CD4-positive, alpha-beta T cell treated with Interleukin-1 beta for 1 hour (primary cell): ENCODE measurements around the gene CSPG4.
"Not testable (repeated sequence)": the region's sequence is repeated elsewhere in the genome, so short reads cannot be mapped to it uniquely, and the experiment has no call there.

Experiments
- DNase-seq, 2 donors: peaks; one replicate each; pipeline ENCODE4 v3.0.0-alpha.2; 2020 to 2022

Gene CSPG4

GRCh38 chr15:75647370-75648155 is 65.1 kb downstream of the CSPG4 start, which contains the start of gene SNX33:
Gene SNX33 (plus strand): TSS chr15:75647912. CDS start chr15:75649103, 1,191 bp downstream.
- peak; percentile 32 to 44 for DNase-seq

- no peak for DNase-seq
Measured at GRCh38 chr15:75646944-75647364, 65.7 kb downstream of the CSPG4 start.

GRCh38 chr15:75646112-75646943 is 66.3 kb downstream of the CSPG4 start:
- DNase-seq, result no peak

GRCh38 chr15:75644376-75644775 is 68.3 kb downstream of the CSPG4 start:
- DNase-seq, result no peak

- DNase-seq, result no peak
Measured at GRCh38 chr15:75641603-75642002, 71.0 kb downstream of the CSPG4 start.

DNA sequence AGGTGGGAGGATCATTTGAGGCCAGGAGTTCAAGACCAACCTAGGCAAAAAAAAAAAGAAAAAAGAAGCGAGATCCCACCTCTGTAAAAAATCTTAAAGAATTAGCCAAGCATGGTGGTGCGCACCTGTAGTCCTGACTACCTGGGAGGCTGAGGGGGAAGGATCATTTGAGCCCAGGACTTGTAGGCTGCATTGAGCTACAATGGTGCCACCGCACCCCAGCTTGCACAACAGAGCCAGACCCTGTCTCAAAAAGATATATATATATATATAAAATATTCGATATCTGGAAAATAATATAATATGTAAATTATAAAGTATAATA is 71.5 kb downstream of the CSPG4 start:
- DNase-seq, result no peak

DNA sequence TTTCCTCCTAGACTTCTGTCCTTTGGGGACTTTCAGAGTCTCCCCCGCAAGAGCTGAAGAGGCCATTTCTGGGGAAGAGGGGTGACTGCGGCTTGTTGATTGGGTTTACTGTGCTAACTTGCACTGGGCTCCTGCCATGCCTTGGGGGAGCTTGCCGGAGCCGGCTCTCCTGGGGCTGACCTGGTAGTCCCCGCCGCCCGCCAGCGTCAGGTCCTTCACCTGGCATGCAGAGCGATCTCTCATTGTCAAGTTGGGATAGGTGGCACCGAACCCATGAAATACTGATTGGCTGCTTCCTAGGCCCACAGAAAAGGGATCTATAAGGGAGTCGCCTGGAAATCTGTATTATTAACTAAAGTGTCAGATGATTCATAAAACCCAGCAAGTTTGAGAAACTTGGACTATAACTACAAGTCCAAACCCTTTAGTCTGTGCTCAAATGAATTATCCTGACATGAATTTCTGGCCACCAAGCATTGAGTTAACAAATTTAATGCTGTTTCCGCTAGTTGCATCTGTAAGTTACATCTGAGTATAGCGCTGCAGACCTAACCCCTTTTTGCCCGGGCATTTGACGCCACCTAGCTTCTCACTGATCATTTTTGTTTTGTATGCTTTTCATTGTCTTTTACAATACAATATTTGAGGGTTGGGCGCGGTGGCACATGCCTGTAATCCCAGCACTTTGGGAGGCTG is 72.0 kb downstream of the CSPG4 start:
- peak; percentile 53 to 70 for DNase-seq

DNA sequence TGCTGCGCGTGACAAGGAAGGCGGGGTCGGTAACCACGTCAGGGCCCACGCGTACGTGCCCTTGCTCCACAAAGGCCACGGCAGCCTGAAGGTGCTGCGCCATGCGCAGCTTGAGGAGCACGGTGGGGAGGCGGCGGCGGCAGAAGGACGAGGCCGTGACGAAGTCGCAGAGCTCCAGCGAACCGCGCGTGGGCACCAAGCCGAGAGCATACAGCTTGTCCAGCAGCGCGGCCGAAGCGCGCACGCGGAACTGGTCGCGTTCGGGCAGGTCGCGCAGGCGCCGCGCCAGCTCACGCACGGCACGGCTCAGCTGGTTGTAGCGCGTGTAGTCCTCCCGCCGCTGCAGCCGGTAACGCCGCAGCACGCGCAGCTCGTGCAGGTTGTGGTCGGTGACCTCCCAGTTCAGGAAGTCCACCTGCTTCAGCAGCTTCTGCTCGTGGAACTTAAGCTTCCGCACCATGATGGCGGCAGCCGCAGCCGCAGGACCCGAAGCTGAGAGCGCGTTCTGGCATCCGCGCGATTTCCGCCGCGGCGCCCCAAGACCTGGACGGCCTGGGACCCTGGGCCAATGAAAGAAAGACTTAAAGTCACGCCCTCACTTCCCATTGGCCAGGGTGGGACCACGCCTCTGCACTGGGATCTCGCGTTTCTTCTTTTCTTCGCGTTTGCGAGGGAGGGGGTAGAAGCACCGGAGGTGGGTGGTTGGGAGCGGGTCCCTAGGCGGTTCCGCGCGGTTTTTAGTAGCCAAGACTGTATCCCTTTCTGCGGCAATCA is 72.8 kb downstream of the CSPG4 start, which contains the start of gene IMP3:
TSS of gene IMP3 (minus strand) at position 516 of the 774 bp plus-strand sequence. CDS start at position 460, 56 bp downstream.
- DNase-seq, result peak; percentile 92 to 94

DNA sequence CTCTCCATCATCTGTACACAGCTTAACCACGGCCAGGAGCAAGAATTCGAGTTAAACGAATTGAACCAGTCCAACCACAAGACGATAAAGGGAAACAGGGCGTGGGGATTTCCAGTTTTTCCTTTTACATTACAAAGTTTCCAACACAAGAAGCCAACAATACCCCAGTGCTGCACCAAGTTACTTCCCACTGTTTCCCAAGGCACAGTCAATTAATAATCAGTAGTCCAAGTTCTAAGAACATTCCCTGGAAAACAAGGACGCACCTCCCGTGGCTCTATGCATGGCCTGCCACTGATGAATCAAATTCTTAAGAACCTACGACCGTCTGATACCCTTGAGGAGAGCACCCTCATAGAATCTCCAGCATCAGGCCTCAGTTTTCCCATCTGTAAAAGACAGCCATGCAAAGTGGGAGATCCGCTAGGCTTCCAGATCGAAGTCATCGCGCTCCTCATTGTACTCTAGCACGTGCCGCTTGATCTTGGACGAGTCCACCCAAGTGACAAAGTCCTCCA is 73.4 kb downstream of the CSPG4 start:
- DNase-seq, result peak in 1 of 2 donors; percentile 15

DNA sequence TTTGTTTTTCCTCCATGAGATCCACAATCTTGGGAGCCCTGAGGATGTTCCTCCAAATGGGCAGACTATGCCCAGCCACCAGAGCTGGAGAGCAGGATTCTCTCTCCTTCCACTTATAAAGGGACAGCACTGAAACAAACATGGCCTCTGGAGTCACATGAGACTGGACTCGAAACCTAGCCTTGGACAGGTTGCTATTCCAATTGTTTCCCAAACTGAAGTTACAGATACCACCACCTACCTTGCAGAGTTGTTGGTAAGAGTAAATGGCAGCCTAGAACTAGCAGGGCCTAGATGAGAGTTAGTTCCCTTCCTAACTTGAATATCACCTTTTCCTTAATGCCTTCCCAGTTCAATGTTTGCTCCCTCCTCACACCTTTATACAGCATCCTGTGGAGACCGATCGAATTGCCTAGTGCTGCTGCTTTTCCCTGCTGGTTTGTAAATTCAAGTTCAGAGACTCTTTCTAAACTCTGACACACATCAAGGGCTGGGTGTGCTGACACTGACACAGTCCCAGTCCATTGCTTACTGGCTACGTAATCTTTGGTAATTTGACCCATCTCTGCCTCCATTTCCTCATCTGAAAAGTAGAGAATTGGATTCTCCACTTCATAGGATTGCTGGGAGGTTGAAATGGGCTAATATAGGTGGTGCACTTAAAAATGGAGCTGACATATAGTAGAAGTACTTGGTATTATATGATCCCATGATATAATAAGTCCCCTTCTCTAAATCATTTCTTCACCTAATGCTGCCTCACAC is 75.2 kb downstream of the CSPG4 start:
- DNase-seq, result no peak

DNA sequence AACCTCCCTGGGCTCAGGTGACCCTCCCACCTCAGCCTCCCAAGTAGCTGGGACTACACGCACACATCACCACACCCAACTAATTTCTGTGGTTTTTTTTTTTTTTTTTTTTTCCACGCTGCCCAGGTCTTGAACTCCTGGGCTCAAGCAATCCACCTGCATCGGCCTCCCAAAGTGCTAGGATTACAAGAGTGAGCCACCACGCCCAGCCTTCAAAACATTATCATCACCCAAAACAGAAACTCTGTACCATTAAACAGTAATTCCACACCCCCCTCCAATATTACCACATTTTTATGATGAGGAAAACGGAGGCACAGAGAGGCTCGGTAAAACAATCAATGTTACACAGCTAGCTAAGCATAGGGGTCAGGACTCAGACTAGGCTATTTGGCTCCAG is 76.6 kb downstream of the CSPG4 start:
- DNase-seq, result no peak

GRCh38 chr15:75633922-75634321 is 78.7 kb downstream of the CSPG4 start:
- DNase-seq, result not testable (repeated sequence)

DNA sequence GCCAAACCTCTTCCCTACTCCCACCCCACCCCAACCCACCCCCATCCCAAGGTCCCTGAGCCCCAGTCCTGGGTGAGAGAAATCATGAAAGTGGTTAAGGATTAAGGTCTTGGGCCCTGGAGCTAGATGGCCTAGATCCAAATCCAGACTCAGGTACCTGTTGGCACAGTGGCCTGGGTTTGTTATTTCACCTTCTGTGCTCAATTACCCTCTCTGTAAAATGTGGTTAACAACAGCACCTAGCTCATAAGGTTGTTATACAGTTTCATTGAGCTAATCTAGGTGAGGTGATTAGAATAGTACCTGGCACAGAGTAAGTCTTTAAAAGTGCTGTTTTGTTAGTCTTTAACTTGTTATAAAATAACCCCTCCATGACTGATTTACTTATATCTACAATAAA is 80.7 kb downstream of the CSPG4 start:
- no peak for DNase-seq

GRCh38 chr15:75625542-75626347 is 86.9 kb downstream of the CSPG4 start, which contains the start of gene SNUPN:
Gene SNUPN (minus strand): TSS chr15:75625725. CDS start chr15:75621051, 4,674 bp downstream.
- DNase-seq, result peak; percentile 91 to 92
